Measurements from ENCODE around the gene PTPN13.
"Not testable (repeated sequence)": the region's sequence is repeated elsewhere in the genome, so short reads cannot be mapped to it uniquely, and the experiment has no call there.

Gene PTPN13

GRCh38 chr4:86719149-86719548, 125.0 kb downstream of the PTPN13 start:
- not testable (repeated sequence) for DNase-seq

- DNase-seq: no peak
Measured at GRCh38 chr4:86720508-86721068, 126.5 kb downstream of the PTPN13 start.

DNA sequence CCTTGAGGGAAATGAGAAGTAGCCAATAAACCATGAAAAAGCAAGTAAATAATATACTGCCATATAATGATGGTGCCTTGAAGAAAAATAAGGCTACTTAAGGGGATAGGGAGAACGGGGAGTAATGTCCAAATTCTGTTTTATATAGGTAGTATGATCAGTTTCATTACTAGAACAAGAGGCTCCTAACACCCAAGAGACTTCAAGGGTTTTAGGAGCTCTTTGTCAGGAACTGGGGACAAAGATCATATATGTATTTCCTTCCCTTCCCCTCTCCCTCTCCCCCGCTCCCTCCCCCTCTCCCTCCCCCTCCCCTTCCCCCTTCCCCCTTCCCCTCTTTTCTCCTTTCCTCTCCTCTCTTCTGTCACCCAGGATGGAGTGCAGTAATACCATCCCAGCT, 127.3 kb downstream of the PTPN13 start:
- no peak for DNase-seq

GRCh38 chr4:86730310-86730709, 136.2 kb downstream of the PTPN13 start:
- DNase-seq: no peak

- DNase-seq: no peak
Measured at GRCh38 chr4:86737244-86737643, 143.1 kb downstream of the PTPN13 start.

- no peak for DNase-seq
Measured at GRCh38 chr4:86741846-86742245, 147.7 kb downstream of the PTPN13 start.

DNA sequence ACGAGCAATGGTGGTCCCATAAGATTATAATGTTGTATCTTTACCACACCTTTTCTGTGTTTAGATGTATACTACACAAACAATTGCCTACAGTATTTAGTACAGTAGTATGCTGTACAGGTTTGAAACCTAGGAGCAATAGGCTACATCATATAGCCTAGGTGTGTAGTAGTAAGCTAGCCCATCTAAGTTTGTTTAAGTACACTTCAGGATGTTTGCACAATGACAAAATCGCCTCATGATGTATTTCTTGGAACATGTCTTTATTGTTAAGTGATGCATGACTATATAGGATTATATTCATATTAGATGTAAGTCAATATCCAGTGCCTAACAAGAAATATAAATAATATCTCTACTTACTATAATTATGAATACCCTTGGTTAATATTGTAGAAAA, 150.5 kb downstream of the PTPN13 start:
- no peak for DNase-seq

- DNase-seq: no peak
Measured at GRCh38 chr4:86749121-86749520, 155.0 kb downstream of the PTPN13 start.

GRCh38 chr4:86755388-86755787, 161.3 kb downstream of the PTPN13 start:
- DNase-seq: no peak

- no peak for DNase-seq
Measured at GRCh38 chr4:86757468-86757867, 163.4 kb downstream of the PTPN13 start.

DNA sequence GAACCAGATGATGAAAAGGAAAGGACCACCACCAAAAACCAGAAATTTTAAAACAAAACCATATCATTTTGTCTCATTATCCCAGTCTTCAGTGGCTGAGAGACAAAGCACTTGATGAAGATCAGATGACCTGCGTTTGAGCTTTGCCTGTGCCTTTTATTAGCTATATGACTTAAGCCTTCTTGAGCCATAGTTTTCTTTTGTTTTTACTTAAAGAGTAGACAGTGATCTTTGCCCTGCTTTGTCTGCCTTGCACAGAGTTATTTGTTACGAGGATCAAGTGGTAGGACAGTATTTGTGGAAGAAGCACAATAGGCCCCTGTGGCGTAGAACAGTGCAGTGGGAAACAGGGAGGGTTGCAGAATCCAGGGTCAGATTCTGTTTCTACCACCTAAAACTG, 165.2 kb downstream of the PTPN13 start:
- DNase-seq: no peak

GRCh38 chr4:86762649-86763048, 168.5 kb downstream of the PTPN13 start:
- DNase-seq: no peak

DNA sequence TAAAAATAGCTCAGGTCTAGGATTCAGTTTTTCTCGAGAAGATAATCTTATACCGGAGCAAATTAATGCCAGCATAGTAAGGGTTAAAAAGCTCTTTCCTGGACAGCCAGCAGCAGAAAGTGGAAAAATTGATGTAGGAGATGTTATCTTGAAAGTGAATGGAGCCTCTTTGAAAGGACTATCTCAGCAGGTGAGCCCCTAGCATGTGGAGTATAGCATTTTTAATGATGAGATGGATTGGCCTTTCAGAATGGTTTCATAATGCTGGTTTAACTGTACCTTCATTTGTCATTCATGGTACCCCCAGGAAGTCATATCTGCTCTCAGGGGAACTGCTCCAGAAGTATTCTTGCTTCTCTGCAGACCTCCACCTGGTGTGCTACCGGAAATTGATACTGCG, 175.7 kb downstream of the PTPN13 start:
- no peak for DNase-seq

- DNase-seq: no peak
Measured at GRCh38 chr4:86771141-86771540, 177.0 kb downstream of the PTPN13 start.

GRCh38 chr4:86775061-86775460, 180.9 kb downstream of the PTPN13 start:
- DNase-seq: no peak

DNA sequence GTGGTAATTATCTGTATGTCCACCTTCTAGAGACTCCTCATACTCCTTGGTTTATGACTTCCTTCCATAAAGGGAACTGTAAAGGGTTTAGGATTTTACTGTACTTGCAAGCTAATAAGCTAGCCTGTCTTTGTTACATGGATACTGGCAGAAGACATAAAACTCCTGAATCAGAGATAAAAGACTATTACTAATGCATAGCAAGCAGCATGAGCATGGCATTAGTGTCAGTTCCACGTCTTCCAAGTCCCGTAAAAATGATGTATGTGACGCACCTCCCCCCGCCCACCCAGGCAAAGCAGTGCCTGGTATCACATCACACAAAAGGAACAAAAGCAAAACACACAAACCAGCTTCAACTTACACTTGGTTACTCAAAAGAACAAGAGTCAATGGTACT, 184.1 kb downstream of the PTPN13 start:
- no peak for DNase-seq

DNA sequence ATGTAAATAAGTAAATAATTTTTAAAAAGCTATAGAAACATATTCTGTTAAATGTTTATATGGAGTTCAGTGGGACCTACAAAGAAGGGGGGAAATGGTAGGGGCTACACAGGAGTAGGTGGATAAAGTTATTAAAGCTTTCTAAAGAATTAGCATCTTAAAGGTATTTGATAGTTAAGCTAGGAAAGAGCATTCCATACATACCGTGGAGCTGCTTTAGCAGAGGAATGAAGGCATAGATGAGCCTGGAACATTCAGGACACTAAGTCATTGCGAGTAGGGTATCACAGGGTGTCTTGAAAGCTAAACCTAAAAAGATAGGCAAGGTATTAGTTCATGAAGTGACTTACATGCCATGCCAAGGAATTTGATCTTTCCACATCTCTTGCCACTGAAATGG, 194.7 kb downstream of the PTPN13 start:
- DNase-seq: no peak

GRCh38 chr4:86791126-86791525, 197.0 kb downstream of the PTPN13 start:
- DNase-seq: no peak

DNA sequence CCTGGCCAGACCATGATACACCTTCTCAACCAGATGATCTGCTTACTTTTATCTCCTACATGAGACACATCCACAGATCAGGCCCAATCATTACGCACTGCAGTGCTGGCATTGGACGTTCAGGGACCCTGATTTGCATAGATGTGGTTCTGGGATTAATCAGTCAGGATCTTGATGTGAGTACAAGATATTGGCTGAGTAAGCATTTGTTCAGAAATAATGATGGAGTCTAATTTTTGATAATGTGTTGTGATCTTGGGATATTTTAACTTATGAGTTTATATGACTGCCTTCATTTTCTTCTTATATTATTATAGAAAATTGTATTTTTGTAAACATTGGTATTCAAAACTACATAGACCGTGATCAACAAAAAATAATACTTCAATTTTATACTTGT, 215.7 kb downstream of the PTPN13 start:
- DNase-seq: no peak

- no peak for DNase-seq
Measured at GRCh38 chr4:86810847-86811246, 216.7 kb downstream of the PTPN13 start.

DNA sequence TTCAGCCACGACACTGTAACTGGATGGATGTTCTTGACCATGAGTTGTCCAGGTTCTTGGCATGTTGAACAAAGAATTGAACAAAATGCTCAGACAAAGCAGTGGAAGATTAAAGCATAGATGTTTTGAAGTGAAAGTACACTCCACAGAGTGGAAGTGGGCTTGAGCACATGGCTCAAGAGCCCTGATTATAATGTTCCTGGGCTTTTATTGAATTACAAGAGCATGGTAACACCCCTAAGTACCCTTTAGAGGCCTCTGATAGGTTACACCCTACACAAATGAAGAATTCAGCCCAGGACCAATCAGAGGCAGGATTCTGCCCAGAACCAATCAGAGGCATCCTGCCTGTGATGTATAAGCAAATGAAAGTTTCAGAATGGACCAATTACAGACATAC, 221.5 kb downstream of the PTPN13 start:
- no peak for DNase-seq

GRCh38 chr4:86816501-86817273, 222.6 kb downstream of the PTPN13 start:
- DNase-seq: no peak

GRCh38 chr4:86818211-86818610, 224.1 kb downstream of the PTPN13 start:
- DNase-seq: no peak

DNA sequence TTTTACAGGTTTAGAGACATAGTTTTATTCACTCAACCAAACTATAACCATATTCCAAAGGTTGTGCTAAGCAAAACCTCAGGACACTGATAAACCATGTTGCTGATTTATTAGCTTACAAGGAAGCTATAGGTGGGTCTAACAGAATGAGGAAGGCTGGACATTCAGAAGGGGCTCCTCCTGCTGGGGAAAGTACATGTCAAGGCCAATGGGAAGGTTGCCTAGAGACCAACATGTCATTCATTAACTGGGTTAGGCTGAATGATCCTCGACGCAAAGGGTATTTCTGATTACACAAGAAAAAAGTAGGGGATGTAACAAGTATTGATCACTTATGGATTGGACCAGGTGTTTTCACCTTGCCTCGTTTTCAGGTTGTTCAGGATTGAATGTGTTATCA, 224.7 kb downstream of the PTPN13 start:
- DNase-seq: no peak

DNA sequence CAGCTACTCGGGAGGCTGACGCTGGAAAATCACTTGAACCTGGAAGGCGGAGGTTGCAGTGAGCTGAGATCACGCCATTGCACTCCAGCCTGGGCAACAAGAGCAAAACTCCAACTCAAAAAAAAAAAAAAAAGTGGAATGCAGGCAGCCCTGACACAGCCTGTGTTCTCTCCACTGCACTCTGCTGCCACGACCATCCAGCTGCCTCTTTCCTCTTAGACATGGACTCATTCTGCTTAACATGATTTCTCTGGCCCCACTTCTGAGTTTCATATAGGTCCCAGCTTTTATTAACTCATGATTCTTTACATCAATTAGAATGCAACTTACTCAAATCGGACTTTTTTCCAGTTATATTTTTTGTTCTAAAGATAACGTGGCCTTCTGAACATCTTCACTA, 225.4 kb downstream of the PTPN13 start:
- no peak for DNase-seq

Data from NCI-H1048 (cell line).